Renal pelvis (tissue), 4 donors: Measurements from ENCODE around the gene CYP8B1. TPM values are rescaled to one million over a fixed set of nuclear protein-coding genes. Genes with fewer than 3 reads are reported as not detected.
"Not testable (repeated sequence)": the region's sequence is repeated elsewhere in the genome, so short reads cannot be mapped to it uniquely, and the experiment has no call there.

Source experiments
- DNase-seq: peaks from one replicate; pipeline ENCODE4 v3.0.0-alpha.2; 2013
- polyA plus RNA-seq, 3 donors: library from polyadenylated mRNA; unstranded; fragments of 120-200 nt; gene quantifications; one replicate each; pipeline ENCODE4 v1.2.1, GENCODE V29; 2013; ENCODE audit not compliant: insufficient read length in 3 of 3

Gene CYP8B1
- polyA plus RNA-seq, 3 donors: 0.84 to 1.5 (median 1.3) TPM

DNA sequence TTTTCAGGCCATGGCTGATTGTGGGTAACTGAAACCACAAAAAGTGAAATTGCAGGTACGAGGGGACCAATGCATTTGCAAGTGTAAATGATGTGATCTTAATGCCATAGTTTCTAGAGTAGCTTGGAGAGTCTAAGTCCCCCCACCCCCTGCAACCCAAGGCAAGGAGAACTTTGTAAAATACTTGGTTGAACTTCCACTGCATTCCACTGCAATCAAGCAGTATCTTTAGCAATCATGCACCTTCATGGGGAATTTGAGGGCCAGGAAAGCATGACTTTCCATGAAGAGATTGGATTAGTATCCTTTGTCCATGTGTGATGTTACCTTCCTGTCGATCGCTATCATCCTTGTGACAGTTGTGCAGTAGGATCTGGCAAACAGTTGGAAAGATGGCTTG is 11.4 kb upstream of the CYP8B1 start:
- DNase-seq: no peak

DNA sequence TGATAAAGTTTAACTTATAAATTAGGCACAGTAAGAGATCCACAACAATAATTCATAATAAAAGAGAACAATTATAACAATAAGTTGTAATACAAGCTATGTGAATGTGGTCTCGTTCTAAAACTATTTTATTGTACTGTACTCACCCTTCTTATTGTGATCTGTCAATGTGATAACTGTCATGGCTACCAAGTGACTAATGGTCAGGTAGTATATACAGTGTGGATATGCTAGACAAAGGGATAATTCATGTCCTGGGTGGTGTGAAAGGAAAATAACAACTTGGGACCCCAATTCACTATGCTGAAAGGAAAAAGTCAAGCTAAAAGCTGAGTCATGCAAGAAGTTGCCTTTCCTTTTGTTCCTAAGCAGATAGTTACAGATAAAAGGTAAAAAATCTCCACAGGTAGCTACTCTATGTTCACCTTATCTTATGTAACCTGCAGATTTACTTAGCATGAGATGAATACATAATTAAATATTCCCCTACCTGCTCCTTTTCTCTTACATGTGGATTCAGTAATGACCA is 10.7 kb upstream of the CYP8B1 start:
- DNase-seq: no peak

DNA sequence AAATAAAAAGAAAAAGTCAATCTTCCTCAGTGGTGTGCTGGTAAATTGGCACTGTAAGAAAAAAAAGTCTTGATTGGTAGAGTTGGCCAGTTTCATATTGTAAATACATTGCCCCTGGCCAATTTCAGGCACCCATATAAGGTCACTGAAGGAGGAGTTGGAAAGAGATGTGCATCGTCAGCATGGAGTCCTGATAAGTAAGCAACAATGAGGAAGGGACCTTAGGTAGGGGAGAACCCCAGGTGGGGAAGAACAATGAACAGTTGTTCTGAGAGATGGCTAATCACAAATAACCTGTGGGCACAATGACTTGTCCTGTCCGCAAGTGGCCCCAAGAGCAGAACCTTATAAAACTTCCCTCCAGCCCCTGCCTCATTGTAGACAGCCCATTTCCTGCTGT is 8.6 kb upstream of the CYP8B1 start:
- DNase-seq: no peak

DNA sequence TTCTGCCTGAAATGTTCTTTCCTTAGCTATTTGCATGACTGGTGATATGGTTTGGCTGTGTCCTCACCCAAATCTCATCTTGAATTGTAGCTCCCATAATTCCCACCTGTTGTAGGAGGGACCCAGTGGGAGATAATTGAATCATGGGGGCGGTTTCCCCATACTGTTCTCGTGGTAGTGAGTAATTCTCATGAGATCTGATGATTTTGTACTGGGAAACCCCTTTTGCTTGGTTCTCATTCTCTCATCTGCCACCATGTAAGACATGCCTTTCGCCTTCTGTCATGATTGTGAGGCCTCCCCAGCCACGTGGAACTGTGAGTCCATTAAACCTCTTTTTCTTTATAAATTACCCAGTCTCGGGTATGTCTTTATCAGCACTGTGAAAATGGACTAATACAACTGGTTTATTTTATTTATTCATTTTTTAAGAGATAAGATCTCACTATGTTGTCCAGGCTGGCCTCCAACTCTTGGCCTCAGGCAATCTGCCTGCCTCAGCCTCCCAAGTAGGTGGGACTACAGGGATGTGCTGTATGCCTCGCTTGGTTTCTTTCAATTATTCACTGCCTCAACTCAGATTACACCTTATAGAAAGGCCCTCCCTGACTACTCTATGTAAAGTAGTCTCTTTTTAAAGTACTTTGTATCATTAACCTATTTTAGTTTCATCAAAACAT is 7.7 kb upstream of the CYP8B1 start:
- not testable (repeated sequence) for DNase-seq

DNA sequence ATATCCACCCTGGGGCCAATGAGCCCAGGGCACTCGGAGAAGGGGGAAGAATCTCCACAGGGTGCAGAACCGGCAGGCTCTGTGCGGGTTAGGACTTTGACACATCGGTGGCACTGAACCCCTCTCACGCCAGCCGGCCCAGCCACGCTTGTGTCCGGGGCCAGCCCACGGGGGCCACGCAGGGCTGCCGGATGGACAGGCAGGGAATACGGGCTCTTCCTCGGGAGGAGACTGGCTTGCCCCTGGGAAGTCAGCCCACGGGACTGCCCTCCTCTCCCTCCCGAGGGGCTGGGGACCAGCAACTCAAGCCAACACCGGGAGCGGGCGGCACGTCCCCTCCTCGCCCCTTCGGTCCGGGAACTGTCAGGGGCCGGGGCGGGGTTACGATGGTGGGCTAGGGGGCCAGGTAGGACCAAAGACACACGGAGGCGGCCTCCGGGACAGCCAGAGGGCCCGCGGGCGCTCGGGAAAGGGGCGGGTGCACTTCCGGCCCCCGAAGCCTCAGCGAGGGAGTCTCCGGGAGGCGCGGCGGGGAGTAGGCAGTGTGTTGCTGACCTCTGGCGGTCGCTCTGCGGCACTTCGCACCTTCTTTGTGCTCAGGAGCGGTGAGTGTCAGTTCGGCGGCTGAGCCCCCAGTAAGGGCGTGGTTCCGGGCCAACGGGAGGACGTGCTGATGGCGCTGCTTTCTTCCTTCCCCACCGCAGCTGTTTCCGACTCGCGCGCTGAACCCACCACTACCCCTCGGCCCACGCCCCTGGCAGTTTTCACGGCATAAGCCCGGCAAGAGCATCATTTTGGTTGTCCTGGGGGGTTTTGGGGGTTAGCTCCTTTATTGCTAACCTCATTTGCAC is 5.1 kb upstream of the CYP8B1 start:
- DNase-seq: peak; percentile 80

DNA sequence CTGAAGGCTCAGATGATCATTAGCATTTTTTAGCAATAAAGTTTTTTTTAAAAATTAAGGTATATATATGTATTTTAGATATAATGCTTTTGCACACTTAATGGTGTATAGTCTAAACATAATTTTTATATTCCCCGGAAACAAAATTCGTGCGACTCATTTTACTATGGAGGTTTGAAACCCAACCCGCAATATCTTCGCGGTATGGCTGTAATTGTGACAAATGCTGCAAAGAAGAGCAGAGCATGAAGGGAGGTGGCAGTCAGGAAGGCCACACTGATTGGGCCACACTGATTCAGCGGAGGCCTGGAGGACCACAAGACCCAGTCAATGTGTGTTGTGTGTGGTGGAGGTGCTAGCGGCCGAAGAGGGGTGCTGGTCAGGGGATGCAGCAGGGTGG is 4.5 kb upstream of the CYP8B1 start:
- no peak for DNase-seq

DNA sequence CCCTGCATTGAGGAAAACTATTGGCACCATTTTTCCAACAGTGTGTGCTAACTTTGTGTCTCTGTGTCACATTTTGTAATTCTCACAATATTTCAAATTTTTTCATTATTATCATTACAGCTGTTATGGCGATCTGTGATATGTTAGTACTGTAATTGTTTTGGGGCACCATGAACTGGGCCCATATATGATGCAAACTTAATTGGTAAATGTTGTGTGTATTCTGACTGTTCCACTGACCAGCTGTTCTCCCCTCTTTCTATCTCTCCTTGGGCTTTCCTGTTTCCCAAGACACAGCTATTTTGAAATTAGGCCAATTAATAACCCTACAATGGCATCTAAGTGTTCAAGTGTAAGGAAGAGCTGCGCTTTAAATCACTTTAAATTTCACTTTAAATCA is 2.2 kb upstream of the CYP8B1 start:
- DNase-seq: no peak

DNA sequence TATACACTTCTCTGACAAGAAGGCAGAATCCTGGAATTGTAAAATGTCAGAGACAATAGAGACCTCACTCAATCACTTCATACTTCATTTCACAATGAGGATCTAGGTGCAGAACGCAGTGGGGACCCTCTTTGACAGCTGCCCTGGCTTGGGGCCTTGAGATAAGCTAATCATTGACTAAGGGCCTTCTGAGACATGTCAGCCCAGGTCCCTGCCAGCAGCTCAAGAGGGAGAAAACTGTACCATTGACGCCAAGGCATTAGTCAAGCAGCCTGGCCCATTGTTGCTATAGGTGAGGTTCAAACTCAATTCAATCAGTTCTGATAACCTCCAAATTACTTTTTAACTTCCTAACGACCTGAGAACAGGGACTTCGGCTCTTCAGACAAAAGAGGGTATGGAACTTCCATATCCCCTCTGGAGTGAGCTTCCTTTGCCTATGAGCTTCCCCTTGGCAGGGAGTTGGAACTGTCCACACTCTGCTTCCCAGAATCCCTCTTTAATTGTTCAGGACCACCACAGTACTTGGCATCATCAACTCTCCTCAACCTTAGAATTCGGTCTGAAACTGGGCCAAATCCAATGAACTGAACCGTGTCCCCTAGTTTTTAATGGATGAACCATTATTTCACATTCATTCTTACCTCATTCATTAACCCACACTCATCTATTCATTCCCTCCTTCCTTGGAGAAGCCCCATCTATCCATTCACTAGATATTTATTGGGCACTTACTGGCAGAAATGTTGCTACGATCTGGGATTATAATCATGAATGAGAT is 1.5 kb upstream of the CYP8B1 start:
- DNase-seq: no peak

DNA sequence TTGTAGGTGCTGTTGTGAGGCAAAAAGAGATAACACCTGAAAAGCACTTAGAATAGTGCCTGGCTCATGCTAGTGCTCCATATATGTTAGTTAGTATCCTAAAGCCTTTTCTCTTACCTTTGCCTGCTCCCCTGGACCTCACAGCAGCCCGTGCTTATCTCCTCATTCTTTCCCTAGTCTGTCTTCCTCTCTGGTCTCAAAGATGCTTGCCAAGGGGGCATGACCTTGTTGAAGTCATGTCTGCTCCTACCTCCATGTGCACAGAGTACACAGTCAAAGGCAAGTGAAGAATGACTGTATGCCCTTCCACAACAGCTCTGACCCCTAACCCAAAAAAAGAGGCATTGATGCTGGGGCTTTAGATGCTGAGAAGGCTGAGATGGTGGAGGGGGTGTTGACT is 722 bp upstream of the CYP8B1 start:
- DNase-seq: no peak

DNA sequence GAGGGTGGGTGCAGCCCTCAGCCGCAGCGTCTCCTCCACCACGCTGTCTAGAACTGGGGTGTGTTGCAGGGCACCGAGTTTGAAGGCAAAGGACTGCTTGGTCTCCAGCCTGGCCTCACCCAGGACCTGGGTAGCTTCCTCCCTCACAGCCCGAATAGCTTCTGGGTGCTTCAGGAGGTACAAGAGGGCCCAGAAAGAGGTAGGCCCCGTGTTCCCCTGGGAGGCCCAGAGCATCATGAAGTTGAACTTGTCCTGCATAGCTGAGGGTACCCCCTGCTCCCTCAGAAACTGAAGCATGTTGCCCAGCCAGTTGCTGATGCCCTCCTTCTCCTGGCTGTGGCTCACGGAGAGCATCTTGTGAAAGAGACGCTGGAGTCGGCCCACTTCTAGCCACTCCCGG is 930 bp downstream of the CYP8B1 start:
- DNase-seq: no peak

DNA sequence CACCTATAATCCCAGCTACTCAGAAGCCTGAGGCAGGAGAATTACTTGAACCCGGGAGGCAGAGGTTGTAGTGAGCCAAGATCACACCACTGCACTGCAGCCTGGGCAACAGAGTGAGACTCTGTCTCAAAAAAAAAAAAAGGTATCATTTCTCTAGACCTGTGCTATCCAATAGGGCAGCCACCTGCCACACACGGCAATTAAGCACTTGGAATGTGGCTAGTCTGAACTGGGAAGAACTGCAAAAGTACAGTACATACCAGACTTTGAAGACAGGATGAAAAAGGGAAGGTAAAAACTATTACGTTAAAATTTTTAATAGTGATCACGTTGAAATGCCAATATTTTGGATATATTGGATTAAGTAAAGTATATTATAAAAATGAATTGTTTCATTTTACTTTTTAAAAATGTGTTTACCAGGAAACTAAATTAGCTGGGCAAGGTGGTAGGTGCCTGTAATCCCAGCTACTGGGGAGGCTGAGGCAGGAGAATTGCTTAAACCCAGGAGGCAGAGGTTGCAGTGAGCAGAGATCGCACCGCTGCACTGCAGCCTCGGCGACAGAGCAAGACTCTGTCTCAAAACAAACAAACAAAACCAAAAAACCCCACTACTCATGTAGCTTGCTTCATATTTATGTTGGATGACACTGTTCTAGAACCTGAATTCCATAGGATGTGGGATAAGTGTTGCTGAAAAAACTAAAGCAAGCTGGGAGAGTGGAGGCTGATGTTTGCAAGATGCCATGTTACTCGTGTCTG is 2.3 kb downstream of the CYP8B1 start:
- no peak for DNase-seq

DNA sequence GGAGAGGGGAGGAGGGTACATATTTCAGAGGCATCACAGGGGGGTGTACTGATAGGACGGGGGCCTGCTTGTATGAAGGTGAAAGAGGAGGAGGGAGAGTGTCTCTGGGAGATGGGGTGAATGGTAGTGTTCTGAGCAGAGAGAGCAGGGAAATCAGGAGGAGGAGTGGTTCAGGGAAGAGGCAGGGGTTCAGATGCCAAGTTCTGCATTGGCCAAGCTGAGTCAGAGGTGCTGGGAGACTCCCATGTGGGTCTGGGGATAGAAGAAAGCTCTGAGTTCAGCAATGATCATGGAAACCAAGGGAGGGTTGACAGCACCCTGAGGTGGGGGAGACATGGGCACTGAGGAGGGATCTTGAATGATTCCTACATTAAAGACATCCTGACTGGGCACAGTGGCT is 3.0 kb downstream of the CYP8B1 start:
- no peak for DNase-seq

DNA sequence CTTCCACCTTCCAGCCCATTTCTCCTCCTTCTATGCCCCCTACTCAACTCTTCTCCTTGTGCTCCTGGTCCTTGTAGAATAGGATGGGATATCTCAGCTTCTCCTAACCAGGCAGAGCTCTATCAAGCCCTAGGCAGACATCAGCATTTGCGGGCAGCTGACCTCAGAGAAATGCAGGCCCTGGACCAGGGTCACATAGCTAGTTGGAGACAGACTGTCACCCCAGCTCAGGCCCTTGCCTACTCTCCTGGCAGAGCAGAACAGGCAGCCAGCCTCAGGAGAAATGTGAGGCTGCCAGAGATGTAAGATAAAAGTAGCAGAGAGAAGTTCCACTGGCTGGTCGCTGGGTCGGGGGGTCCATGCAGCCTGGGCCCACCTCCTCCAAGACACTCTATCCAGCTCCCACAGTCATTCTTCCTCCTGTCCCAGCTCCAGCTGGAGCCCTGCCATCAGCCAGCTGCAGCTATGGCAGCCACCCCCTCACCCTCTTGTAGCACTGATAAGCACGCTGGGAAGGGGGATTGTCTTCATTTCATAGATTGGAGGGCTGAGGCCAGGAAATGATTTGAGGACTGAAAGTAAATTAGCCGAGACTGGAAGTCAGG is 4.0 kb downstream of the CYP8B1 start:
- DNase-seq: no peak

DNA sequence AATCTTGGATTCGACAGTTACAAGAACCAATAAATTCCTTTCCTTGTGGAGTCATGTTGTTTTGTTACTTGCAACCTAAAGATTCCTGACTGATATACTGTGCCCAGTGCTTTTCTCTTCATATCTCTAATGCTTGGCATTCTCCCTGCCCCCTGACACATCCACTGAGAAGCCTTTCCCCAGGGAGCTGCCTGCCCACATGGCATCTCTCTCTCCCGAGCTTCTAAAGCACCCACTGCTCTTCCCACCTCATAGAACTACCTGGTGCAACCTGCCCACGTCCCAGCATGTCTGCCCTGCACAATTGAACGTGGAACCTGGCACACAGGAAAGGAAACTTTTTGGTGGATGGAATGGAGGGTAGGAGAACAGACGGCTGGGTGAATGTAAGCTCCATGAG is 6.8 kb downstream of the CYP8B1 start:
- no peak for DNase-seq

DNA sequence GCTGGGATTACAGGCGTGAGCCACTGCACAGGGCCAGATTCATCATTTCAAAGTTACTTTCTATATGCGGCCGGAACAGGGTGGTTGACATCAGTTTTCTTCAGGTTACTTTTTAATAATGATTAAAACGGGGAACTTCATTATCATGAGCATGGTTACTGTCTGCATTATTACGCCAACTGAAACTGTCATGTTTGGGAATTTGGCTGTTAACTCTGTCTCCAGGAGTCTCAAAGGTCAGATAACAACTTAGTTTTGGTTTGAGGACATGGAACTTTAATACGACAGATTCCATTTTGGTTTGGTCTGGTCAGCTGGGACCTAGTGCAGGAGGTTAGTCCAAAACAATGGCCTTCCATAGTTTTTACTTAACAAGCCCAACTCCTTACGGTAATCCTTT is 8.5 kb downstream of the CYP8B1 start:
- no peak for DNase-seq

DNA sequence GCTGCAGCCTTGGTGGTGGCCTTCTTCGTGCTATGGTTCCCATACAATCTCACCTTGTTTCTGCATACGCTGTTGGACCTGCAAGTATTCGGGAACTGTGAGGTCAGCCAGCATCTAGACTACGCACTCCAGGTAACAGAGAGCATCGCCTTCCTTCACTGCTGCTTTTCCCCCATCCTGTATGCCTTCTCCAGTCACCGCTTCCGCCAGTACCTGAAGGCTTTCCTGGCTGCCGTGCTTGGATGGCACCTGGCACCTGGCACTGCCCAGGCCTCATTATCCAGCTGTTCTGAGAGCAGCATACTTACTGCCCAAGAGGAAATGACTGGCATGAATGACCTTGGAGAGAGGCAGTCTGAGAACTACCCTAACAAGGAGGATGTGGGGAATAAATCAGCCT is 10.4 kb downstream of the CYP8B1 start:
- no peak for DNase-seq

DNA sequence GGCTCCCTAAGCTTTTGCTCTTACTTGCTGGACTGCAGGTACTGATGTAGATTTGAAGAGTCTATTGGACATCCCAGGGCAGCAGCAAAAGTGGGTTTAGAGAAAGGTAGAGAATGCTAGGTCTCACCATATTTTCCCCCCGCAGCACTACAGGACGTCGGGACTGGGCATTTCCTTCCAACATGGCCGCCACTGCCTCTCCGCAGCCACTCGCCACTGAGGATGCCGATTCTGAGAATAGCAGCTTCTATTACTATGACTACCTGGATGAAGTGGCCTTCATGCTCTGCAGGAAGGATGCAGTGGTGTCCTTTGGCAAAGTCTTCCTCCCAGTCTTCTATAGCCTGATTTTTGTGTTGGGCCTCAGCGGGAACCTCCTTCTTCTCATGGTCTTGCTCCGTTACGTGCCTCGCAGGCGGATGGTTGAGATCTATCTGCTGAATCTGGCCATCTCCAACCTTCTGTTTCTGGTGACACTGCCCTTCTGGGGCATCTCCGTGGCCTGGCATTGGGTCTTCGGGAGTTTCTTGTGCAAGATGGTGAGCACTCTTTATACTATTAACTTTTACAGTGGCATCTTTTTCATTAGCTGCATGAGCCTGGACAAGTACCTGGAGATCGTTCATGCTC is 11.2 kb downstream of the CYP8B1 start:
- DNase-seq: no peak

DNA sequence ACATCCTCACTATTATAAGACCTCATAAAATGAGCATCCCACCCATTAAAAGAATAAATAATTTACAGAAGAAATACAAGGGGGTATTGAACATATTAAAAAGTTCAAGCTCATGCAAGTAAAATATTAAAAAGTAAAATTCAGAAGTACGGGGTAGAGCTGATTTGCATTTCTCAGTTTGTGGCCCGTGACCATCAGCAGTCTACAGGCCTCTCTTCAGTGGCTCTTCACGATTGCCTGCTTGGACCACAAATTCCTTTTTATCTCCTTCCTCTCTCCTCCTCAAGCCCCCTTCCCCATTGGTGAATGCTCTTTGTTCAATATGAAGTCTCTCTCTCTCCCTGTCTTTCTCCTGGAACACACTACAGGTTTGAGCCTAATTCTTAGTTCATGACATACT is 19.1 kb downstream of the CYP8B1 start:
- DNase-seq: no peak

DNA sequence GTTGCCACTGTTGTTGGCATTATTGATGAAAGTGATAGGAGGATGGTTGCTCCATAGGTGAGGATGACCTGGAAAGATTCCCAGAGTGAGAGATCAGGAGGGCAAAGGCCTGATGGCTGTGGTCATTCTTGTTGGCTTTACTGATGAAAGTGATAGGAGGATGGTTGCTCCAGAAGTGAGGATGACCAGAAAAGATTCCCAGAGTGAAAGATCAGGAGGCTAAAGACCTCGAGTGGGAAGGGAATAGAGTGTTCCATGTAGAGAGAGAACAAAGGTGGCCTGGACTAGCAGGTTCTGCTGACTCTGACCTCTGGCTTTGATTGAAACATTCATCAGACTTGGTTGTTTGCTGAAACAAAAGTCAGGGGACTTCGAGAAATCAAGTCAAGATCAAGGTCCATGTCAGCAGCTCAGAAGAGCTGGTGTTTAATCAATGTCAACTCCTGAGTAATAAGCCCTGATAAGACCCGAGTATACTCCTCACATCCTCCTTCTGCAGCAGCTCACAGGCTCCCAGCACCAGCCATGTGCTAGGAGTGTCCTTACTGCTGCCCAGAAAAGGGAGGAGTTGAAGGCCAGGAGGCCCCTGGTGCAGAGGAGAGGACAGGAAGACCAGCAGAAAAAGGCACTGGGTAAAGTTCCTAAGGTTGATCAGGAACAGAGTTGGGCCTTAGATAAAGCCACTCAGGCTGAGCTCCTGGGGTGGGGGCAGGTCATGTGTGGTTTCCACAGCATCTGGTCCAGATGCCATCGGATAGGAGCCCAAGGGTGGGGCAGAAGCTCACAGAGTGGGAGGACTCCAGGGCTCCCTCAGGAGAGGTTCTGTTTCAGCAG is 19.9 kb downstream of the CYP8B1 start:
- DNase-seq: no peak

DNA sequence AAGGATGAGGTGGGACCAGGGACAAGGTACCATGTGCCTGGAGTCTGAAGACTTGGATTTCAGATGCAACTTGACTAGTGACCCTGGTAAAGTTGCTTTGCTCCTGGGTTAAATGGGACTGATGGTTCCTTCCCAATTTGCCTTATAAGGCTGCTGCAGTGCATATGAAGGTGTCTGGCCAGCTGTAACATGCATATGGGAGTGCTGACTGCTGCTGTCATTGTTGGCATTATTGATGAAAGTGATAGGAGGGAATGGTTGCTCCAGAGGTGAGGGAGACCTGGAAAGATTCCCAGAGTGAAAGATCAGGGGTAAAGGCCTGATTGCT is 20.5 kb downstream of the CYP8B1 start:
- no peak for DNase-seq
